ENCODE measurements around the gene PLBD1. TPM values are rescaled to one million over a fixed set of nuclear protein-coding genes. Genes with fewer than 3 reads are reported as not detected.

Gene PLBD1
- total RNA-seq, 2 experiments from 2014 or later: 0.95 to 1.3 TPM

GRCh38 chr12:14537088-14537487 is 30.6 kb downstream of the PLBD1 start:
- Histone ChIP-seq H3K36me3 (ENCODE audit: insufficient read depth, low read length) (no peaks in the 10 kb centered on the region), H3K4me1 (ENCODE audit: insufficient read depth, low read length) (no peaks in the 10 kb centered on the region), H3K4me3 (ENCODE audit: low read length) (no peak overlapping the region), H3K9me3 (ENCODE audit: control insufficient read depth in 1 of 2, insufficient read depth in 1 of 2, low read length in 2 of 2) (no peaks in the 10 kb centered on the region), H3K27me3 (ENCODE audit: control insufficient read depth in 1 of 2, insufficient read depth in 2 of 2, low read length in 2 of 2) (no peaks in the 10 kb centered on the region), H3K27ac (ENCODE audit: low read depth in 1 of 2, low read length in 2 of 2) (no peak overlapping the region)
- Mint-ChIP-seq H3K27ac (no peak overlapping the region), H3K36me3 (ENCODE audit: low read depth) (no peaks in the 10 kb centered on the region), H3K9me3 (no peaks in the 10 kb centered on the region), H3K27me3 (peaks cover 4% of the 10 kb centered on the region), H3K4me1 (ENCODE audit: low read depth) (no peaks in the 10 kb centered on the region), H3K4me3 (no peak overlapping the region)
- ChIA-PET POLR2A (interaction anchor here (0.6 kb wide), 1 partner anchor 492 kb away, joined by 4 read pairs; no protein-coding TSS in a partner anchor), CTCF (no interaction called here)
- ATAC-seq (ENCODE audit: poor library complexity): no peak
- DNase-seq: no peak
- TF ChIP-seq CTCF (IDR thresholded peaks at IDR 0.05): no peak
- intact Hi-C loops (cut with DNase I, micrococcal nuclease): no loop called here

- no peaks in the 10 kb centered on the region for H3K4me1 ChIP-seq (ENCODE audit: insufficient read depth, low read length)
- H3K27ac ChIP-seq (ENCODE audit: low read depth in 1 of 2, low read length in 2 of 2): no peak overlapping the region
- intact Hi-C loops (cut with DNase I, micrococcal nuclease): no loop called here
- ATAC-seq (ENCODE audit: poor library complexity) (no peak), DNase-seq (no peak)
- Mint-ChIP-seq H3K27ac (no peak overlapping the region), H3K4me1 (ENCODE audit: low read depth) (no peaks in the 10 kb centered on the region), H3K36me3 (ENCODE audit: low read depth) (no peaks in the 10 kb centered on the region), H3K27me3 (no peaks in the 10 kb centered on the region), H3K4me3 (no peak overlapping the region), H3K9me3 (no peaks in the 10 kb centered on the region)
- TF ChIP-seq CTCF (IDR thresholded peaks at IDR 0.05): no peak
- H3K36me3 ChIP-seq (ENCODE audit: insufficient read depth, low read length): no peaks in the 10 kb centered on the region
- no peaks in the 10 kb centered on the region for H3K9me3 ChIP-seq (ENCODE audit: control insufficient read depth in 1 of 2, insufficient read depth in 1 of 2, low read length in 2 of 2)
- H3K4me3 ChIP-seq (ENCODE audit: low read length): no peak overlapping the region
- POLR2A ChIA-PET: no interaction called here
- H3K27me3 ChIP-seq (ENCODE audit: control insufficient read depth in 1 of 2, insufficient read depth in 2 of 2, low read length in 2 of 2): no peaks in the 10 kb centered on the region
- CTCF ChIA-PET: no interaction called here
Measured at GRCh38 chr12:14532152-14532551, 35.5 kb downstream of the PLBD1 start.

GRCh38 chr12:14525964-14526363 is 41.7 kb downstream of the PLBD1 start:
- peaks cover 15% of the 10 kb centered on the region for H3K9me3 Mint-ChIP-seq
- TF ChIP-seq CTCF (IDR thresholded peaks at IDR 0.05): no peak
- H3K36me3 Mint-ChIP-seq (ENCODE audit: low read depth): peaks cover 4% of the 10 kb centered on the region
- ChIA-PET CTCF (no interaction called here), POLR2A (no interaction called here)
- no peaks in the 10 kb centered on the region for H3K36me3 ChIP-seq (ENCODE audit: insufficient read depth, low read length)
- no peak overlapping the region for H3K27ac Mint-ChIP-seq
- H3K27me3 Mint-ChIP-seq: no peaks in the 10 kb centered on the region
- H3K9me3 ChIP-seq (ENCODE audit: control insufficient read depth in 1 of 2, insufficient read depth in 1 of 2, low read length in 2 of 2): peaks cover 9 to 34% of the 10 kb centered on the region in 2 experiments
- no peak overlapping the region for H3K27ac ChIP-seq (ENCODE audit: low read depth in 1 of 2, low read length in 2 of 2)
- intact Hi-C loops (cut with DNase I, micrococcal nuclease): no loop called here
- no peaks in the 10 kb centered on the region for H3K27me3 ChIP-seq (ENCODE audit: control insufficient read depth in 1 of 2, insufficient read depth in 2 of 2, low read length in 2 of 2)
- H3K4me3 Mint-ChIP-seq: no peak overlapping the region
- H3K4me1 ChIP-seq (ENCODE audit: insufficient read depth, low read length): no peaks in the 10 kb centered on the region
- no peak overlapping the region for H3K4me3 ChIP-seq (ENCODE audit: low read length)
- no peak for ATAC-seq (ENCODE audit: poor library complexity)
- no peaks in the 10 kb centered on the region for H3K4me1 Mint-ChIP-seq (ENCODE audit: low read depth)
- no peak for DNase-seq

All from CD4-positive, alpha-beta T cell (primary cell).